SU-DHL-6 (cell line): ENCODE data around the gene PPM1H.

Source experiments
- CTCF ChIP-seq: fragments of 200-600 bp; sonication (generic); IDR thresholded peaks from one replicate; pipeline ENCODE4 v1.5.1; 2017; ENCODE audit warnings: antibody characterized with exemption, mild to moderate bottlenecking, low read length, moderate library complexity; ENCODE audit not compliant: insufficient read depth, poor library complexity, severe bottlenecking
- EZH2phosphoT487 ChIP-seq: fragments of 200-600 bp; sonication (generic), shearing (Covaris generic); conservative IDR thresholded peaks from 2 replicates; pipeline ENCODE4 v1.6.1; 2018; ENCODE audit warnings: mild to moderate bottlenecking, antibody characterized with exemption, low read length, moderate library complexity, mixed read lengths

GRCh38 chr12:62943779-62944395, 8.9 kb upstream of the PPM1H start:
- TF ChIP-seq CTCF (no peak), EZH2phosphoT487 (no peak)
